Measurements from ENCODE around the gene MLLT3.

Gene MLLT3

DNA sequence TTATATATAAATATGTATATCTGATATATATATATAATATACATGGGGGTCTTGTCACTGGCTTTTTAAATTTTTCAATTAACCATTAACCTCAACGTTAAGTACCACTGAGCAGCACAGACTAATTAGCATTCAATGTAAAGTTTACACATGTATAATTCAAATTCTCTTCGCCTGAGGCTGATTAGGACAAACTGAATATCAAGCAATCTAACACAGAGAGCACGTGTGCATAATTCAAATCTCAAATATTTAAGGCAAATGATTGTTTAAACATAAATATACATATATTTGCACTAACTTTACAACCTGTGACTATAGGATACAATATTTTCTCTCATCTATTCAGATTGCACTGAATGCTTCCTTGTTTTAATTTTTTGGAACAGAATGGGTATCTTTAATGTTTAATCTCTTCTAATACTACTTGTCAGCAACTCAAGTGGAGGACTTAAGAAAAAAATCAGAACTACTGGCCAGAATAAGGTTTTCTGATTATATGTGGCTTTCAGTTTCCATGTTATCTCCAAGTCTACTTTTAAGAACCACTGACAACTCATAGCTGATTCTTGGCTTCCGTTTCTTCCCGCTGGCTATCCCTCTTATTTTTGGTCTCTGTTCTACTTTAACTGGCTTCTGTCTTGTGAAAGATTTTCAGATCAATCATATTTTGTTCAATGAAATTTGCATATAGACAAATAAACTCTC lies 204.8 kb downstream of the MLLT3 start:
- DNase-seq (ENCODE audit: low read depth): no peak

DNA sequence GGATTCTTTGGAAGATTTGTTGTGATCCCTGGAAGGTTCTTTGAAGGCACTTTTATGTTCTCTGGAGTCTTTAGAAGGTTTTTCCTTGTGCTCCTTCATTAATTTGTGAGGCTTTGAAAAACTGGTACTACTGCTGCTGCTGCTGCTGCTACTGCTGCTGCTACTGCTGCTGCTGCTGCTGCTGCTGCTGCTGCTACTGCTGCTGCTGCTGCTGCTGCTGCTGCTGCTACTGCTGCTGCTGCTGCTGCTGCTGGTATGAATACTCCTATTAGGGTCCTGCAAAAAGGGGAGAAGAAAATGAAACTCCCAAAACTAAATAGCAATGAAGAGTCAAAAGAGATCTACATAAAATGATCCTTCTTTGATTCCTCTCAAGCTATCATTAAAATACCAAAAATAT lies 208.1 kb downstream of the MLLT3 start:
- DNase-seq (ENCODE audit: low read depth): no peak

DNA sequence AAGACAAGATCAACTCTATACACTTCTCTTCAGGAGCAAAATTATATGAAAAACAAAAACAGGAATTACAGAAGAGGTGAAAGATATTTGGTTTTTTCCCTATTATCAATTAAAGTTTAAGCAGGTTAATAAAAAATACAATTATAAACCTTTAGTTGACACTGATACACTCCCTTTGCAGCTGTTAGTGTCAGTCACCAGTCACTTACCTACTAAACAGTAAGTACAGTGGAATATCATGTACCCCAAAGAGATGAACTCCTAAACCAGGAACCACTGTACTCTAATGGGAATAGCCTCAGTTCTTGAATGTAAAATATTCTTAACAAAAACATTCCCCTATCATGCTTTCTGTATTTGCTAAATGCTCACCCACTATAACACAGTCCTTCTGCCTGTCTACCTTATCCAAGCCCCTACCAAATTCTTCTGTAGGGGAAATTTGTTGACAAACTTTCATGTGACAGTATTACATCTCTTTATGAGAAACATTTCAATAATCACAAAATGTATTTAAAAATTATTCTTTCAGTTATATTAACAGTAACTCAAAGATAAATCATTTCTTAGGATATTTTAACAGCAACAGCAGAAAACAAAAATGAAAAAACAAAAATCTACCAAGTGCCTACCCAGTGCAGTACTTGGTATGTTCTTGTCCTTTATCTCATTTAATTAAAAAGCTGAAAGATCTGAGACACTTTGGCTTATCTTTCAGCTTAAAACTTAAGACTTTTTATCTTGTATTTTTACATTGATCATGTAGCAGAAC lies 212.8 kb downstream of the MLLT3 start:
- no peak for DNase-seq (ENCODE audit: low read depth)

DNA sequence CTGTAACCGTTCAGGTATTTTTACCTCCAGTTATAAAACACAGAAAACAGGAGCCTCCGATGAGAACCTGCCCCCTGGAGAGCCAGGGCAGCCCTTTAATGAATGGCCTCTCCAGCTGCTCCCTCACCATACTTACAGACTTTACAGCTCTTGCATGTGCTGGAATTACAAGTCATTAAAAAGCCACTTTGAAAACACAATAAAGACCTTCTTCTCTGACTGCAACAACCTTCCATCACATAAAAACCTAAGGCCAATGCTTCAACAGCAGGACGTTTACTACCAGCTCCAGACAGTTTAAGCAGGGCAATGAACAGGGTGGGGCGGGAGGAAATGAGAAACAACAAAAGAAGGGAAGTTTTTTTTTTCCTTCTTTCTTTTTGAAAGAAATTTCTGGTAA lies 213.8 kb downstream of the MLLT3 start:
- no peak for DNase-seq (ENCODE audit: low read depth)

DNA sequence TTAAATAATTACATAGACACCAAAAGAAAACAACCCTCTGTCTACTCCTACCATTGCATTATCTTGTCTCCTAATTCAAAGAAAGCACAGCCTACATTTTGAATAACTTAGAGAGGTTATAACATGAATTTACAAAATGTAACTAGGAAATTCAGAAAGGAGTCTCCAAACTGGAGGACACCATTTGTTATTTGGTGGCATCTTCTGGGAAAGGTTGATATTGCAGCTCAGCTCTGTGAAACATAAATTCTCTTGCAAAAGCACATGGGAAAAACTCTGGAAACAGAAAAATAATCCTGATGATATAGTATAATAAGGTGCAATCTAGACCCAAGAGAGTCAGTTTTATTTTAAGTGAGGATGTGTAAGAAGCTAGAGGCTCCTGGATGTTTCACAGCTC lies 215.3 kb downstream of the MLLT3 start:
- DNase-seq (ENCODE audit: low read depth): no peak

DNA sequence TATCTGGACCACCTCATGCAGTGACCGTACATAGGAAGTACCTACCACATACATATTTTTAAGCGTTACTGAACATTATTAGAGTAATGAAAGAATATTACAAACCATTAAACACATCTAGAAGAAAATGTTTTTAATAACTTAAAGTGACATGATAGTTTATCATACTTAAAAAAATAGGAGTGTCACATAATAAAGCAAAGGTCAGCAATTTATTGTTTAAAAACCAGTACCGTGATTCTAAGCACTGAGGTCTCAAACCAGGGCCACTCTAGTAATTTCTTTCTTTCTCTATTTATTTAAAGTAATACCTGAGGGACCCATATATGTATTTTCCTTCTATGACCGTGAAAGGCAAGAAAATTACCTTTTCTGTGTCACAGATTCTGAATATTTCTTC lies 216.0 kb downstream of the MLLT3 start:
- no peak for DNase-seq (ENCODE audit: low read depth)

DNA sequence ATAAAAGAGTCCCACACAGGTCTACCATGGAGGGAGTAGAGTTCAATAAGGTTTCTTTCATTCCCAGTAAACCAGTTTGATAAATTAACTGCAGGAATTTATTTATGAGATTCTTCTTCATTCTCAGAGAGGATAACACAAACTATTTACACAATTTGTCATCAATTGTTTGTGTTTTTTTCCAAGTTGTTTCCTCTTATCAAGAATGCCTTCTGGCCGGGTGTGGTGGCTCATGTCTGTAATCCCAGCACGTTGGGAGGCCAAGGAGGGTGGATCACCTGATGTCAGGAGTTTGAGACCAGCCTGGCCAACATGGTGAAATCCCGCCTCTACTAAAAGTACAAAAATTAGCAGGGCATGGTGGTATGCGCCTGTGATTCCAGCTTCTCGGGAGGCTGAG lies 216.7 kb downstream of the MLLT3 start:
- no peak for DNase-seq (ENCODE audit: low read depth)

DNA sequence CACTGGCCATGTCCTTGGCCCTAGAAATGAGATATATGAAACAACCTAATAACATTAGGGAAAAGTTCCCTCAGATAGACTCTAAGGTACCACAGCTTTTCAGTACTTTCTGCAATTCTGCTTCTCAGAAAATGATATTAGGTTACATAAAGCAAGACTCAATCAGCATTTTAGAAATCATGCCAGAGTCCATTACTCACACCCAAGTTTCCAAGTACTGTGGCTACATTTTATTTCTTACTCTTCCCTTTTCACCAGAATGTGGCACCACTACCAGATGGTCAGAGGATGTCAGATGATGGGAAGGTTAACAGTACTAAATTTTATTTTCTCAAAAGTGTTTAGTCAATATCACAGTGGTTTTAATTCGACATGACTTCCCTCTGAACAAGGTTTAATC lies 217.2 kb downstream of the MLLT3 start:
- DNase-seq (ENCODE audit: low read depth): no peak

DNA sequence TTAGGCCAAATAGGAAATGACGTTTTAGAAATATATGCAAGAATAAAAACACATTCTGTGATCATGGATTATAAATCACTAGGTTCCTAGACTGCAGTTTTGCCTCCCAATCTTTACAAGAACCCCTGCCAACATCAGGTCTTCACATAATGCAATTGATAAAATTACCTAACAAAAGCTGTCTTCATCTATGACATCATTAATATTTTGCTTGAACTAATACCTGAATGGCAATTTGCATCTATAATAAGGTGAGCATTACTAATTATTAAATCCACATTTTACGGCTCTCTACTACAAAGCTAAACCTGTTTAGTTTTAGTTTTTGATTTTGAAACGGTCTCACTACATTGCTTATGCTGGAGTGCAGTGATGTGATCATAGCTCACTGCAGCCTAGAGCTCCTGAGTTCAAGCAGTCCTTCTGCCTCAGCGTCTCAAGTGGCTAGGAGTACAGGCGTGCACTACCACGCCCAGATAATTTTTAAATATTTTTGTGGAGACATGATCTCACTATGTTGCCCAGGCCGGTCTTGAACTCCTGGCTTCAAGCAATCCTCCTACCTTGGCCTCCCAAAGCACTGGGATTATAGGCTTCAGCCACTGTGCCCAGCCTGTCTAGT lies 218.0 kb downstream of the MLLT3 start:
- DNase-seq (ENCODE audit: low read depth): no peak

DNA sequence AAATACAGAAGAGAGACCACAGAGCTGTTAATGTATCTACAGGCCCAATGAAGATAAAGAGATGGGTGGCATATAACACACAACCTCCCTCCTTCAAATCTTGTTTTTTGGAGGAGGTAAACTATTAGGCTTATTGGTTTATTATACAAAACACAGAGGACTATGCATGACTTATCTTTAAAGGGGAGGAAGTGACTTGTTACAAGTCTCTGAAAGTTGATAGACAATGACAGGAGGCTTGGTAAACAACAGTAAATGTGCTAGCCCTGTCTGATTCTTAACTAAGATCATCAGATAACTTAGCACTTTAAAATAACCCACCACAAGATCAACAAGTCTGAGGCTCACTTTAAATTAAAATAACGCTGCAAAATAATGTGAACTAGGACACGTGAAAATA lies 219.0 kb downstream of the MLLT3 start:
- no peak for DNase-seq (ENCODE audit: low read depth)

DNA sequence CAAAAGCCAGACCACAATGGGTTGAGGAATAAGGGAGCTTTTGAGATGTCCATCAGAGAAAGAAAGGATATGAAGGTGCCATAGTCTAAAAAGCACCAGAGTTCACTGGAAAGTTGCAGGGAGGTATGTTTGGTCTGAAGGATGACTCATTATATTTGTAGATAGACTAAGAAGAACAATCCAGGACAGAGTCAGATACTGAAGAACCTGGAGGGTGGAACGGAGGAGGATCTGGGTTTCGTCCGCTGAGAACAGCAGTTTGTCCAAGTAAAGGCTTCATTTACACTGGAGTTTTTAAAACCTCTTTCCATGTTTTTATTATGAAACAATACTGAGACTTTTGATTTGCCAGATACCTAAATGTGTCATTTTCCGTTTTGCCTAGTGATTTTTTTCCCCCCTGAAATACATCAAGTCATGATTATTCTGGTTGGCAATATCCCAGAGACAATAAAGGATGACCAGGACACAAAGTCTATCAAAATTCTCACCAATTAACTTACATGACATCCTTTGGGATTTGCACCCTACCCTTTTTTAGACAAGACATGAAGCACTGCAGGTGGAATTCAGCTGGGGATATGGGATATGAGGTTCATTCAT lies 219.9 kb downstream of the MLLT3 start:
- DNase-seq (ENCODE audit: low read depth): peak; percentile 58

DNA sequence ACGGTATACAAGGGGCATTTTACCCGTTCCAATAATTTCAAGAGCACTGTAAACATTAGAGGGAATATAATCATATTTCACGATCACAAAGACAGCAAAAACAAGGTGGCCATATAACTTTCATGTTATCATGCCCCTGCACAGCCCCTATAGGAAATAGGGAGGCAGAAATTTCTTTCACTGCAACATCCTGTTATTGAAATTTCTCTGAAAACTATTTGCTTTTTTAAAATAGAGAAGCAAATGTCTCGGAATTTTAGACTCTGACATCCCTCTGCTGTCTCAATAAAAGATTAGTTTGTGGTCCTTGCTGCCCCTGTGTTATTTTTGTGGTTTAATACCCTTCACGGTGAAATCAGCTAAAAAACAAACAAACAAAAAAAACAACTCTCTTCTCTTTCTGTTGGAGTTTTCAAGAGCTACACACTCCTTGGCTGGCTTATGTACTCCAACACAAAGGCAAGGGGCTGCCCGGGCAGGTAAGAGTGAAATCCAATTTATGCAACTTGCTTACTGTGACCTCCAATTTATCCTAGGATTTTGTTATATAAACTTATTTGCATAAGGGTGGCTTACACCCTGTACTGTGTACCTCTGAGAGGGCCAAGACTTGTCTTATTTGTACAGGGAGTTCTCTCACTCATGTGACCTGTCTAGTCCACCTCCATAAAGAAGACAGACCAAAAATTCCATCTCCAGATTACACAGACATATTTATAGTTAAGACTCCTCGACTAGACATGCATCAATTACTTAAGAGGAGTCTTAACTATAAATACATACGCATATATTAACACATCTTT lies 223.6 kb downstream of the MLLT3 start:
- no peak for DNase-seq (ENCODE audit: low read depth)

DNA sequence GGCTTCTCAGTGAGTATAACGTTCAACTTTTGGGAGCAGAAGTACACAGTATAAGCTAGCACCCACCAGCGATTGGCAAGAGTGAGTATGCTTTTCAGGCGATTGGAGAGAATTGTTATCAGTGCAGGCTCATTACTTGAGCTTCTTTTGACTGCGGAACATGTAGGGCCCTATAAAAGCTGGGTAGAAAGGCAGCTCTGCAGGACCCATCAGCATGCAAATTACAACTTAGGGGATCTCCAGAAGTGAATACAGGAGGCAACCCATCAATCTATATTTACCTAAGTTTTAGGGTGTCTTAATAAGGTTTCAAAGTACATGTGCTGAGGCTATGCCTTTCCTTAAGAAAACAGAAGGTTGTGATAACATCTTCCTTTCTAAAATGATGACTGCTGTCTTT lies 225.0 kb downstream of the MLLT3 start:
- no peak for DNase-seq (ENCODE audit: low read depth)

DNA sequence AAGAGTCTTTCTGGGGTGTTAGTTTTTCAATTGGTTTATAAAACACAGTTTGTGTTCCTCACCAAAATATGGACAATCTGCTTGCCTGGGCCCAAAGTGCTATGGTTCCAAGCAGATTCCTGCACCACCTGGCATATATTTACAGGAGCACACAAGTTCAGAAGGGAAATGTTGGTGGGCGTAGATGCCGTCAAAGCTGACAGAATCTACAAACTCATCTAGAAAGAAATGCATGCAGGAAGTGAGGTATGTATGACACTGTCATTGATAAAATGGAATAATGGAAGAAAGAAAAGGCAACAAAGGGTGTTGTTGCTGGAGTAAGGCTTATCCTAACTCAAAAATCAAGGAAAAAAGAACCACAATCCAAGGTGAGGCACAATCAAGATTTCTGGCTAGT lies 225.8 kb downstream of the MLLT3 start:
- DNase-seq (ENCODE audit: low read depth): no peak

DNA sequence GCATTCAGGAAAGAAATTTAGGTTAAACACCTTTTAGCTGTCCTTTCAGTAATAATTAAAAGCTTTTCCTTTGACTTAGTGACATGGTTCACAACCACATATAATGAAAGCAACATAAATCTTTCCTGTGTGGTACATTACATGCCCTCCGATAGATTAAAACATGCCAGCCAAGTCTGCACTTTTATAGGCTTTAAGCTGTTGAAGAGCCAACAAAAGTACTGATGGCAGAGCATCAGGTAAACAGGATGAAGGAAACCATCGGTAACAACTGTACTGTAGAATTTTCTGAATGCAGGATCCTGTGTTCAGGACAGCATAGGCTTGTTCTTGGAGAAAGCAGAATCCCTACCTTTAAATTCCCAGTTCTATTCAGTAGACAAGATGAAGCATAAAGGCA lies 226.6 kb downstream of the MLLT3 start:
- no peak for DNase-seq (ENCODE audit: low read depth)

DNA sequence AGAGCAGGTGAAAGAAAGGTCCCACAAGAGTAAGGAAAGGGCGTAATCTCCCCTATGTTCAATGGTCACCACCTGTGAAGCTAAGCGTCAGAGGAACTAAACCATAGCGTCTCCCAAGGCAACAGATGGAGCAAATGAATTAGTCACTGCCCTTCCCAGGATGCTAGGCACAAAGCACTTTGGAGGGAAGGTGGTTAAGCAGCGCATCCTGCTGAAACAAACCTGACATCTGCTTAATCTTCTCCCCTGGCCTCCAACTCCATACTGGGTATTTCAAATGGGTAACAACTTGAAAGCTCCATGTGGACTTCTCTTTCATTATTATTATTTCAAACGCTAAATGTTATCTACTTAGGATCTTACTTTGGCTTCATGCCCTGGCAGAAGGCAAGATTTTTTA lies 227.3 kb downstream of the MLLT3 start:
- no peak for DNase-seq (ENCODE audit: low read depth)

DNA sequence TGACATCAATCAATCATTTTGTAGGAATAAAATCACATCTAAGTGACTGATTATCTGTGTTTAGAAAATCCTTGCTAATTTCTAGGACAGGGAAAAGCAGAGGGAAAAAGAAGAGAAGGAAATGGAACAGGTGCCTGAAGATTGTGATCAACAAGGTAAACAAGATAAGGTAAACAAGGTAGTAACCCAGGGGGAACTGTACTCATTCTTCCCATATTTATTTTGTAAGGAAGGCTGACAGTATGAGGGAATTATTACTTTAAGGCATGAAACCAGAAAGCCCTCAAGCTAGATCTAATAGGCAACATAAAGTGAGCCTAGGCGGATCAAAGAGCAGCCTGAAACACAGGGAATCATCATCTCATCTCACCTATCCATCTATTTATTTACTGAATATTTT lies 231.1 kb downstream of the MLLT3 start:
- DNase-seq (ENCODE audit: low read depth): no peak

DNA sequence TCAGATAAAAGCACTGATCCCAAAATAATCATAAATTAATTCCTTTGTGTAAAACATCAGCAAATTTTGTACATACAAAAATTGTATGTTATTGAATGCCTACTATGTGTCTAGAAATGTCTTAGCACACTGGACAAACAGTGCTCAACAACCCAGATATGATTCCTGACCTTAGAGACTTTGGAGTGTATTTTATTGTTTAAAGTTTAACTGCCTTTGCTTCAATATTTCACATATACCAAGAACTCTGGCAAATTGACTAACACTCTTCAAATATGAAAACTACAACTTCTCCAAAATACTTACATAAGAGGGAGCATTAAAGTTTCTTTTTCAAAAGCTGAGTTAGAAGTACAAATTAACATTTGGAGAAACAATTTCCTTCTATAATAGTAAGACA lies 231.9 kb downstream of the MLLT3 start:
- no peak for DNase-seq (ENCODE audit: low read depth)

DNA sequence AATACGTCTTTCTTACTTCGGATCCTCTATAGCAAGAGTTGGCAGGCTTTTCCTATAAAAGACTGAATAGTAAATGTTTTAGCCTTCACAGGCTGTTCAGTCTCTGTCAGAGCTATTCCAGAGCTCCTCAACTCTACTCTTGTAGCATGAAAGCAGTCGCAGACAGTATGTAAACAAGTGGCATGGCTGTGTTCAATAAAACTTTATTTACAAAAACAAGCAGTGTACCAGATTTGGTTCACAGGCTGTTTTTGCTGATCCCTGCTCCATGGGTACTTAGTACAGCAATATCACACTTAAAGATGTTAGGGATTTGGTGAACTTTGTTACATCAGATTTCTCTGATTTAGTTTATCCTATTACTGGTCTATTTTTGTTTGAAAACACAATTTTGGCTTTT lies 235.2 kb downstream of the MLLT3 start:
- DNase-seq (ENCODE audit: low read depth): no peak

DNA sequence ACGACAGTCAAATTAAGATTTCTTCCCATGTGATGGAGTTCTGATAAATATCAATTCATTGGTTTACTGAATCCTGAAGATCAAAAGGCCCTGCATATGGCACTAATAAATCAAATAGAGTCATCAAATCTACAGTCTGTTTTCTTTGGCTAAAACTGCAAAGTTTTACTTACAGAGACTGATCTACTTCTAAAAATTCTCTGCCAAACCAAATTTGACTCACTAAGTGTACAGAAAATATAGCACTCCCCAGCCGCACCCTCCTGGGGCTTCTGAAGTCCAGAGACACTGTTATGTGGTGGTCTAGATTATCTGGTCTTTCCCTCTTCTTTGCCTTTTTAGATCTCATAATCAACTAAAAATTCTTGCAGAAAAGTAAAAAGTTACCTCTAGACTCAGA lies 237.7 kb downstream of the MLLT3 start:
- no peak for DNase-seq (ENCODE audit: low read depth)

DNA sequence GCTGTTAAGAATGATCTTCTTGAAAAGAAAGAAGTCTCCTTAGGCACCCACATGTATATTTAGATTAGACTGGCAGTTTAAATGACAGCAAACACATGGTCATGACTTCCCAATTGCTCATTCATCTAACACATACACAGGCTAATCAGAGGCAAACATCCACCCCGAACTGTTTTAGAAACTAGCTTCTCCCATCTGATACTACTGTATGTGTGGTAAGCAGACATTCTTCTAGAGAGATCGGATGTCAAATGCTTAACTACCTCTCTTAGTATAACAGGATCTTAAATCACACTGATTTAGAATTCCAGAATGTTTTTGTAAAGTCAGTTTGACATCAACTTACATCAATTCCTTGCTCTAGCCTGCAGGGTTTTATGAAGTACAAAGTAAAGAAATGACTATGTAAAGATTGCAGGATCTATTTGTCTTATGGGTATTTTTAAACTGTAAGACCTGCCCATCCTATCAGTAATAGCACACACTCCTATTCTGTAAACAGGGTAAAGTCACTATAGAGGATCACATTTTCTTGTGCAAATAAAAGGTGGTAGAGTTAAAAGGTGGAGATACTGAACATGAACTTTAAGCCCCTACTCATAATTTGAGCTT lies 239.7 kb downstream of the MLLT3 start:
- peak; percentile 7 for DNase-seq (ENCODE audit: low read depth)

DNA sequence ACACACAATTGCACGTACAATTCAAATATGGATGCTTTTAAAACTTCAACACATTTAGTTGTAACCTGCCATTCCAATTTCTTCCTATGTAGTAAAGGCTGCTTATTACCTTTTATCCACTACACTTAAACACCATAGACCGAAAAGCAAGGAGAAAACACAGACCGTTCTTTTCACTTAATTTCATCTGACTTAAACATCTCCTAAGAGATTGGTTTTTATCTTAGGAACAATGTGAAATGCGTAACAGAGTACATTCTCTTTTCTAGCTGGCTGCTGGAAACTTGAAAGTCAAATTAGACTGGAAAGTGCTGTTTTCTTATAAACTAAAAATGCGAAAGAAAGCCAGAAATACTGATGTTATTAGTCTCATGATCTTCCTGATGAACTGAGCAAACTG lies 241.8 kb downstream of the MLLT3 start:
- no peak for DNase-seq (ENCODE audit: low read depth)
